GM12878 (cell line): ENCODE data around the gene SNX3. TPM values are rescaled to one million over a fixed set of nuclear protein-coding genes. Genes with fewer than 3 reads are reported as not detected.

Experiments used
- ATAC-seq: fragments of 200-7000 bp; cut with Tn5 transposase; 3 replicates; pipeline ENCODE4 v1.9.1; 2020; ENCODE audit warnings: mild to moderate bottlenecking, moderate library complexity
- BruUV-seq: library from RNA; stranded (reverse); fragments of 400-500 nt; replicated peaks from 2 replicates; lab custom pipeline; 2021; lab: Mats Ljungman, UMichigan
- CTCF ChIA-PET: fragments of 300-600 bp; sonication (Branson Sonifier 250); formaldehyde crosslinking; extraction: SDS; loops from one replicate; lab custom pipeline; 2021; ENCODE audit warnings: inconsistent platforms; lab: Yijun Ruan, JAX
- POLR2A ChIA-PET: fragments of 350-600 bp; formaldehyde crosslinking; extraction: SDS; loops from one replicate; lab custom pipeline; 2021; ENCODE audit warnings: inconsistent platforms; lab: Charles Lee
- RAD21 ChIA-PET: fragments of 300-600 bp; sonication (Branson Sonifier 250); formaldehyde crosslinking; loops from one replicate; lab custom pipeline; 2023; ENCODE audit warnings: antibody characterized with exemption; ENCODE audit not compliant: unreplicated experiment; lab: Charles Lee
- SMC1A ChIA-PET: fragments of 300-600 bp; sonication (Branson Sonifier 250); formaldehyde crosslinking; loops from one replicate; lab custom pipeline; 2023; ENCODE audit not compliant: unreplicated experiment, uncharacterized antibody; lab: Charles Lee
- DNase-seq: peaks from one replicate; pipeline ENCODE4 v3.0.0-alpha.2; 2011; ENCODE audit warnings: low read depth, low spot score
- FAIRE-seq: peaks from 3 replicates; lab custom pipeline; 2011; peaks lifted over from hg19 to GRCh38; lab: Jason Lieb, UNC
- H2AFZ ChIP-seq: 2 replicates; pipeline ENCODE4 v1.6.0; 2011; ENCODE audit warnings: low read depth, low read length, control low read depth; ENCODE audit not compliant: control insufficient read depth
- H3K27ac ChIP-seq: 2 replicates; pipeline ENCODE4 v1.5.1; 2011; ENCODE audit warnings: control low read depth; ENCODE audit not compliant: control insufficient read depth, insufficient read depth
- H3K27me3 ChIP-seq, 2 experiments: replicated peaks in 1 of 2; 2 replicates each; pipeline versions ENCODE4 v1.6.0 to v1.6.1; 2011; ENCODE audit warnings: low read length in 1 of 2; ENCODE audit not compliant: control insufficient read depth in 2 of 2, insufficient read depth in 2 of 2
- H3K36me3 ChIP-seq, 2 experiments: 2 replicates each; pipeline ENCODE4 v1.5.1; 2011; ENCODE audit warnings: low read length in 1 of 2; ENCODE audit not compliant: control insufficient read depth in 2 of 2, insufficient read depth in 2 of 2
- H3K4me1 ChIP-seq: 2 replicates; pipeline ENCODE4 v1.6.1; 2011; ENCODE audit warnings: mild to moderate bottlenecking, low read length, moderate library complexity, mixed read lengths; ENCODE audit not compliant: control insufficient read depth, insufficient read depth
- H3K4me2 ChIP-seq: 2 replicates; pipeline ENCODE4 v1.6.0; 2011; ENCODE audit warnings: control low read depth; ENCODE audit not compliant: control insufficient read depth, insufficient read depth
- H3K4me3 ChIP-seq: fragments of 200-600 bp; sonication (generic); 2 replicates; pipeline ENCODE4 v1.5.1; 2016
- H3K79me2 ChIP-seq: 2 replicates; pipeline ENCODE4 v1.6.0; 2011; ENCODE audit warnings: low read length; ENCODE audit not compliant: control insufficient read depth, insufficient read depth
- H3K9ac ChIP-seq: 2 replicates; pipeline ENCODE4 v1.8.0; 2011; ENCODE audit warnings: low read length, control low read depth, mixed read lengths; ENCODE audit not compliant: control insufficient read depth, insufficient read depth
- H3K9me3 ChIP-seq: replicated peaks from 3 replicates; pipeline ENCODE4 v1.5.1; 2011; ENCODE audit warnings: mild to moderate bottlenecking, low read length; ENCODE audit not compliant: control insufficient read depth, insufficient read depth
- H4K20me1 ChIP-seq: 2 replicates; pipeline ENCODE4 v1.6.0; 2011; ENCODE audit not compliant: control insufficient read depth, insufficient read depth
- CBFB ChIP-seq: IDR thresholded peaks from 2 replicates; pipeline ENCODE4 v1.6.1; 2016; ENCODE audit warnings: antibody characterized with exemption, low read depth
- CBX5 ChIP-seq: sonication (generic); IDR thresholded peaks from 2 replicates; pipeline ENCODE4 v1.6.1; 2016; ENCODE audit warnings: low read depth, moderate library complexity, mild to moderate bottlenecking, inconsistent platforms
- FOXK2 ChIP-seq: fragments of 450-650 bp; IDR thresholded peaks from 2 replicates; pipeline ENCODE4 v1.6.1; 2017; ENCODE audit warnings: mild to moderate bottlenecking, moderate library complexity
- FOXM1 ChIP-seq: IDR thresholded peaks from 2 replicates; pipeline ENCODE4 v1.6.1; 2012; ENCODE audit warnings: low read depth, mild to moderate bottlenecking, inconsistent platforms, low read length, moderate library complexity
- GABPA ChIP-seq: IDR thresholded peaks from 2 replicates; pipeline ENCODE4 v1.6.1; 2014; ENCODE audit warnings: antibody characterized with exemption, low read depth, mild to moderate bottlenecking, inconsistent platforms
- IRF4 ChIP-seq: IDR thresholded peaks from 2 replicates; pipeline ENCODE4 v1.6.1; 2011; ENCODE audit warnings: low read depth, low read length
- JUND ChIP-seq: IDR thresholded peaks from 2 replicates; pipeline ENCODE4 v1.6.1; 2012; ENCODE audit warnings: low read depth, mild to moderate bottlenecking, low read length, improper control_type of control experiment, moderate library complexity
- MTA3 ChIP-seq: IDR thresholded peaks from 2 replicates; pipeline ENCODE4 v1.6.1; 2012; ENCODE audit warnings: low read length, inconsistent platforms, borderline replicate concordance
- NFIC ChIP-seq: IDR thresholded peaks from 2 replicates; pipeline ENCODE4 v1.6.1; 2012; ENCODE audit warnings: low read depth, mild to moderate bottlenecking, inconsistent platforms, low read length, moderate library complexity
- PAX8 ChIP-seq: fragments of 450-650 bp; IDR thresholded peaks from 2 replicates; pipeline ENCODE4 v1.6.1; 2017; ENCODE audit warnings: mild to moderate bottlenecking, moderate library complexity
- PKNOX1 ChIP-seq: fragments of 450-650 bp; IDR thresholded peaks from 2 replicates; pipeline ENCODE4 v1.6.1; 2016; ENCODE audit warnings: mild to moderate bottlenecking
- POLR2A ChIP-seq: IDR thresholded peaks from 2 replicates; pipeline ENCODE4 v1.6.1; 2011; ENCODE audit warnings: low read depth, mild to moderate bottlenecking, low read length
- POLR2AphosphoS2 ChIP-seq: IDR thresholded peaks from 2 replicates; pipeline ENCODE4 v1.6.1; 2011; ENCODE audit warnings: low read depth, mild to moderate bottlenecking, low read length, improper control_type of control experiment, moderate library complexity
- RB1 ChIP-seq: fragments of 450-650 bp; formaldehyde crosslinking; IDR thresholded peaks from 2 replicates; pipeline ENCODE4 v1.6.1; 2017; ENCODE audit warnings: mild to moderate bottlenecking, borderline replicate concordance
- SMC3 ChIP-seq: IDR thresholded peaks from 2 replicates; pipeline ENCODE4 v1.6.1; 2011; ENCODE audit warnings: low read length, improper control_type of control experiment, borderline replicate concordance
- SPI1 ChIP-seq: IDR thresholded peaks from 2 replicates; pipeline ENCODE4 v1.6.1; 2011; ENCODE audit warnings: low read depth, mild to moderate bottlenecking, low read length, moderate library complexity, borderline replicate concordance; ENCODE audit not compliant: insufficient read depth
- SREBF1 ChIP-seq: IDR thresholded peaks from 2 replicates; pipeline ENCODE4 v1.6.1; 2012; ENCODE audit warnings: mild to moderate bottlenecking, low read length
- TCF3 ChIP-seq: IDR thresholded peaks from 2 replicates; pipeline ENCODE4 v1.6.1; 2012; ENCODE audit warnings: low read depth, mild to moderate bottlenecking, low read length, borderline replicate concordance; ENCODE audit not compliant: insufficient read depth
- USF2 ChIP-seq: IDR thresholded peaks from 2 replicates; pipeline ENCODE4 v1.6.1; 2011; ENCODE audit warnings: low read depth, low read length, improper control_type of control experiment, borderline replicate concordance
- WGBS: methylation state at CpG from one replicate; pipeline ENCODE4 v1.1.6; 2016; ENCODE audit warnings: low lambda C conversion rate; ENCODE audit not compliant: insufficient replicate concordance, insufficient coverage; ENCODE audit errors: missing lambda C conversion rate; 5-methylcytosine and 5-hydroxymethylcytosine counted together
- in situ Hi-C: fragments of 300-500 bp; cut with MboI; formaldehyde crosslinking; loops from 9 replicates; pipeline ENCODE4 v1.14.3; 2018; ENCODE audit warnings: mixed read lengths
- intact Hi-C: fragments of 100-400 bp; cut with micrococcal nuclease; formaldehyde crosslinking; loops from one replicate; pipeline ENCODE4 v1.14.2; 2022; ENCODE audit not compliant: unreplicated experiment
- polyA plus RNA-seq, 11 experiments: library from polyadenylated mRNA; depleted of rRNA in 4 of 11; unstranded in 6 of 11; stranded (reverse) in 5 of 11; fragments of >200 nt; fragmentation: Nextera tagmentation in 4 of 11; fragmentation: Illumina TruSeq in 1 of 11; extraction: Ambion mirVana in 4 of 11; extraction: Trizol in 1 of 11; gene quantifications; 1 replicate in 1 of 11; 2 replicates in 10 of 11; pipeline versions ENCODE4 v1.2.1 to v1.2.3, GENCODE V29; 2011 to 2016; ENCODE audit warnings: inconsistent platforms in 2 of 11, missing spikeins in 2 of 11, low read depth in 1 of 11
- total RNA-seq, 4 experiments: library from RNA; depleted of rRNA in 3 of 4; stranded (reverse); fragments of >200 nt in 3 of 4; fragmentation: Illumina TruSeq in 1 of 4; extraction: Trizol in 1 of 4; gene quantifications; 2 replicates each; pipeline versions ENCODE4 v1.2.1 to v1.2.3, GENCODE V29; 2013 to 2021

SNX3 gene
- total and polyA plus RNA-seq, 10 of the 15 experiments (the other 5 are each of a cell fraction or from before 2014, with no cell fraction given): 43.7 to 297 (median 95.6) TPM

DNA sequence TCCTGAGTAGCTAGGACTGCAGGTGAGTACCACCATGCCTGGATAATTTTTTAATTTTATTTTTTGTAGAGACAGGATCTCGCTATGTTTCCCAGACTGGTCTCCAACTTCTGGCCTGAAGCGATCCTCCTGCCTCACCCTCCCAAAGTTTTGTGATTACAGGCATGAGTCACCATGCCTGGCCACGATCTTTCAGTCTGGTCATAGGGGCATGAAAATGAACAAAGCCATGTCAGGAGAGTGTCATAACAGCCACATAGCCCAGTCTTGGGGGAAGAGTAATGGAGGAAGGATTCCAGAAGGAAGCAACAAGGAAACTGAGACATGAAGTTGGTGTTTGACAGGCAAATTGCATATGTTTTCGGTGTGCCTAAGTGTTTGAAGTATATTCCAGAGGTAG lies 17.0 kb upstream of the SNX3 start:
- ChIA-PET POLR2A (no interaction called here), CTCF (no interaction called here), RAD21 (no interaction called here), SMC1A (interaction anchor here (0.5 kb wide), 1 partner anchor 165 kb away, joined by 3 read pairs; no protein-coding TSS in a partner anchor)
- Histone ChIP-seq H3K4me2 (no peak overlapping the region), H3K79me2 (no peaks in the 10 kb centered on the region), H3K27me3 (no peaks in the 10 kb centered on the region), H3K36me3 (no peaks in the 10 kb centered on the region), H4K20me1 (no peaks in the 10 kb centered on the region), H3K27ac (no peak overlapping the region), H3K4me3 (no peak overlapping the region), H3K4me1 (no peaks in the 10 kb centered on the region; the same call in 1 of the 2 replicates), H3K9ac (no peak overlapping the region), H2AFZ (no peak overlapping the region), H3K9me3 (no peaks in the 10 kb centered on the region)
- TF ChIP-seq PAX8 (no peak), CBX5 (no peak), PKNOX1 (no peak), RB1 (no peak), POLR2AphosphoS2 (no peak), SPI1 (no peak), NFIC (no peak), SREBF1 (no peak), IRF4 (no peak), POLR2A (no peak), SMC3 (no peak), FOXM1 (no peak), USF2 (no peak), GABPA (no peak), JUND (no peak), MTA3 (no peak), TCF3 (no peak), CBFB (no peak), FOXK2 (no peak)
- in situ Hi-C loops (no loop called here), intact Hi-C loops (no loop called here)
- no peak for FAIRE-seq
- no peak for DNase-seq
- 89% methylated on average over 4 of the region's 4 CpGs for WGBS
- no peak for ATAC-seq
- BruUV-seq: no TSS peak
